Measurements from ENCODE around the gene DIS3L. TPM values are rescaled to one million over a fixed set of nuclear protein-coding genes. Genes with fewer than 3 reads are reported as not detected.
A peak's percentile ranks its signal among the peaks of the same experiment; 100 is the strongest.

DIS3L gene
- total RNA-seq, 3 donors from 2014 or later, result 15.5 to 31.9 (median 23.9) TPM

GRCh38 chr15:66251790-66252684, 41.3 kb upstream of the DIS3L start:
- no peak overlapping the region for H3K4me3 ChIP-seq
- H3K36me3 ChIP-seq (ENCODE audit: low read depth), result no peaks in the 10 kb centered on the region
- TF ChIP-seq, protein P1, sequence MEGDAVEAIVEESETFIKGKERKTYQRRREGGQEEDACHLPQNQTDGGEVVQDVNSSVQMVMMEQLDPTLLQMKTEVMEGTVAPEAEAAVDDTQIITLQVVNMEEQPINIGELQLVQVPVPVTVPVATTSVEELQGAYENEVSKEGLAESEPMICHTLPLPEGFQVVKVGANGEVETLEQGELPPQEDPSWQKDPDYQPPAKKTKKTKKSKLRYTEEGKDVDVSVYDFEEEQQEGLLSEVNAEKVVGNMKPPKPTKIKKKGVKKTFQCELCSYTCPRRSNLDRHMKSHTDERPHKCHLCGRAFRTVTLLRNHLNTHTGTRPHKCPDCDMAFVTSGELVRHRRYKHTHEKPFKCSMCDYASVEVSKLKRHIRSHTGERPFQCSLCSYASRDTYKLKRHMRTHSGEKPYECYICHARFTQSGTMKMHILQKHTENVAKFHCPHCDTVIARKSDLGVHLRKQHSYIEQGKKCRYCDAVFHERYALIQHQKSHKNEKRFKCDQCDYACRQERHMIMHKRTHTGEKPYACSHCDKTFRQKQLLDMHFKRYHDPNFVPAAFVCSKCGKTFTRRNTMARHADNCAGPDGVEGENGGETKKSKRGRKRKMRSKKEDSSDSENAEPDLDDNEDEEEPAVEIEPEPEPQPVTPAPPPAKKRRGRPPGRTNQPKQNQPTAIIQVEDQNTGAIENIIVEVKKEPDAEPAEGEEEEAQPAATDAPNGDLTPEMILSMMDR (IDR thresholded peaks at IDR 0.05), result peak; percentile 69
- peak in 2 of 3 donors; percentile 70 to 76 for DNase-seq
- ATAC-seq, result peak; percentile 79
- intact Hi-C loops (cut with DNase I, micrococcal nuclease), result no loop called here
- no peaks in the 10 kb centered on the region for H3K9me3 ChIP-seq
- H3K4me1 ChIP-seq (ENCODE audit: low read depth), result peaks cover 26% of the 10 kb centered on the region

GRCh38 chr15:66252685-66253417, 40.5 kb upstream of the DIS3L start:
- no peaks in the 10 kb centered on the region for H3K9me3 ChIP-seq
- TF ChIP-seq, protein P1 (IDR thresholded peaks at IDR 0.05), result no peak
- peak; percentile 42 for ATAC-seq
- H3K36me3 ChIP-seq (ENCODE audit: low read depth), result no peaks in the 10 kb centered on the region
- H3K4me3 ChIP-seq, result no peak overlapping the region
- intact Hi-C loops (cut with DNase I, micrococcal nuclease), result no loop called here
- peaks cover 26% of the 10 kb centered on the region for H3K4me1 ChIP-seq (ENCODE audit: low read depth)
- DNase-seq, result no peak

DNA sequence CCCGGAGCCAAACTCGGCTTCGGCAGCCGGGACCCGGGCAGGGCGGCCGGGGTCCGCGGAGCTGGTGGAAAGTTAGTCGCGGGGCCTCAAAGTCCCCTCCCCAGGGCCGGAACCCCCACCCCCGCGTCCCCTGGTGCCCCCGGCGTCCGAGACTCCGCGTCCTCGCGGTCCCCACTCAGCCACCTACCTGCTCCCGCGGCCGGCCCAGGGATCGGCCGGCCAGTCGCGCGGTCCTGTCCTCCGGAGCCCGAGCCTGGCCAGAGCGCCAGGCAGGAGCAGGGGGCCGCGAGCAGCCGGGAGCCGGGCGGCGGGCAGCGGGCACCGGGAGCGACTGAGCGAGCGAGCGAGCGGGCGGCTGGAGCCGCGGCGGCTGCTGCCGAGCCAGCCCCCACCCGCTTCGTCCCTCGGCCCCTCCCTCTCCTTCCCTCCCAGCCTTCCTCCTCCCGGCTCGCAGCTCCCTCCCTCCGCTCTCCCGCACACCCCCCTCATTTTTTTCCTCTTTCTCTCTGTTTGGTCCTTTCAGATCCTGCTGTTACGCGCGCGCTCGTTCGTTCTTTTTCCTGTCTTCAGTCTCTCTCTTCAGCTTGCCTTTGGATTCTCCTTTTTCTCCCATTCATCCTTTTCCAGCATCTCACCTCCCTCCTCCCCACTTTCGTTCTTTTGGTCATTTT, 39.8 kb upstream of the DIS3L start, which contains the start of gene MEGF11:
Gene MEGF11, minus strand, starts transcription at position 333 of the 671 bp plus-strand sequence. CDS start 125,347 bp downstream, outside the sequence.
- H3K4me1 ChIP-seq (ENCODE audit: low read depth), result peaks cover 26% of the 10 kb centered on the region
- DNase-seq, result peak in 1 of 3 donors; percentile 11
- H3K9me3 ChIP-seq, result no peaks in the 10 kb centered on the region
- no peaks in the 10 kb centered on the region for H3K36me3 ChIP-seq (ENCODE audit: low read depth)
- intact Hi-C loops (cut with DNase I, micrococcal nuclease), result no loop called here
- TF ChIP-seq, protein P1 (IDR thresholded peaks at IDR 0.05), result no peak
- ATAC-seq, result peak; percentile 62
- no peak within 1 kb of the TSS for H3K4me3 ChIP-seq

DNA sequence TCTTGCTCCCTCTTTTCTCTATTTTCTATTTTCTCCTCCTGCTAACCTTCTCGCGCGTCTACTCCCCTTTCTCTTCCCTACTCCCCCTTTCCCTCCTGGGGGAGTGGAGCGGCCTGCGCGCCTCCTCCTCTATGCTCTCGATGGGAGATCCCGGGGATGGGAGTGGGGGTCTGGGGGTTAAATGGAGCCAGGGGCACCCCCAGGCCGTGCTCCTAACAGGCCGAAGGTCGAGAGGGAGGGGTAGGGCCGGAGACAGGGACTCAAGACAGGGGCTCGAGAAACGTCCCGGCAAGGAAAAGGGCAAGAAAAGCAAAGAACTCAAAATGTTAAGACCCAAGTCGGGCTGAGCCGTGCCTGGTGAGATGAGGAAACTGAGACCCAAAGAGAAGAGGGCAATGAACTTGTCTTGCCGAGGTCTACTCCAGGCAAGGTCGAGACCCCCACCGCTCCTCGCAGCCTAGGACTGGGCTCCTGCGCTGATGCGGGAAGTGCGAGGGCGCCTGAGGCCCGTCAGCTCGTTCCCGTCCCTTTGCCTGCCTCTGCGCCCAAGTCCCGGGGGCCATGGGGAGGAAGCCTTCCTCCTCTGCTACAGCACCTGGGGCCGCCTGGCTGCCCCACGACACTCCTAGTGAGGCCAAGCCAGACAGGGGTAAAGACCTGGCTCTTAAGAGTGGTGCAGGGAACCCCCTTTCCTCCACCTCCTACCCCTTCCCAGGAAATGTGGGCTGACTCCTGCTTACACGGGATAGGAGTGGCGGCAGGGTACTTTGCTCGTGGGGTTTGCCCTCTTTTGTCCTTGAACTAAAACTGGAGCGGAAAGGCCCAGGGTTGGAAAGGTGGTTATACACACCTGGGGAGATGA, 39.0 kb upstream of the DIS3L start:
- H3K4me3 ChIP-seq, result no peak overlapping the region
- peaks cover 26% of the 10 kb centered on the region for H3K4me1 ChIP-seq (ENCODE audit: low read depth)
- no peak for DNase-seq
- intact Hi-C loops (cut with DNase I, micrococcal nuclease), result no loop called here
- H3K9me3 ChIP-seq, result no peaks in the 10 kb centered on the region
- no peak for ATAC-seq
- no peaks in the 10 kb centered on the region for H3K36me3 ChIP-seq (ENCODE audit: low read depth)
- TF ChIP-seq, protein P1 (IDR thresholded peaks at IDR 0.05), result no peak

Data from mucosa of descending colon (tissue), 3 donors.